UCSD-AML1 (cell line): Measurements from ENCODE around the gene SAMD3.
"Not testable (repeated sequence)": the region's sequence is repeated elsewhere in the genome, so short reads cannot be mapped to it uniquely, and the experiment has no call there.

Source experiments
- DNase-seq: peaks from one replicate; lab custom pipeline; 2025; ENCODE audit not compliant: unreplicated experiment; lab: John Stamatoyannopoulos, UW

SAMD3 gene

GRCh38 chr6:130212215-130212874, 10.4 kb downstream of the SAMD3 start:
- DNase-seq, result no peak

- DNase-seq, result no peak
These were observed 11.1 kb downstream of the SAMD3 start for GRCh38 chr6:130211691-130212090.

- no peak for DNase-seq
These were observed 14.6 kb downstream of the SAMD3 start for GRCh38 chr6:130207979-130208649.

GRCh38 chr6:130206479-130206878, 16.3 kb downstream of the SAMD3 start:
- DNase-seq, result no peak

- DNase-seq, result no peak
These were observed 18.4 kb downstream of the SAMD3 start for GRCh38 chr6:130204322-130204721.

GRCh38 chr6:130203370-130203769, 19.4 kb downstream of the SAMD3 start:
- DNase-seq, result no peak

GRCh38 chr6:130202782-130203181, 20.0 kb downstream of the SAMD3 start:
- no peak for DNase-seq

GRCh38 chr6:130200020-130200419, 22.7 kb downstream of the SAMD3 start:
- no peak for DNase-seq

GRCh38 chr6:130198483-130199035, 24.2 kb downstream of the SAMD3 start:
- no peak for DNase-seq

GRCh38 chr6:130197816-130198482, 24.8 kb downstream of the SAMD3 start:
- not testable (repeated sequence) for DNase-seq

- DNase-seq, result not testable (repeated sequence)
These were observed 28.3 kb downstream of the SAMD3 start for GRCh38 chr6:130194434-130194833.

GRCh38 chr6:130190701-130191690, 31.8 kb downstream of the SAMD3 start:
- DNase-seq, result no peak

GRCh38 chr6:130189531-130190397, 33.0 kb downstream of the SAMD3 start:
- DNase-seq, result no peak

GRCh38 chr6:130188207-130188899, 34.4 kb downstream of the SAMD3 start:
- no peak for DNase-seq

GRCh38 chr6:130187335-130188206, 35.2 kb downstream of the SAMD3 start:
- no peak for DNase-seq

- DNase-seq, result no peak
These were observed 37.1 kb downstream of the SAMD3 start for GRCh38 chr6:130185658-130186057.

GRCh38 chr6:130183271-130184222, 39.2 kb downstream of the SAMD3 start:
- no peak for DNase-seq
